Effector memory CD4-positive, alpha-beta T cell (primary cell): Measurements from ENCODE around the gene MRPL23.
"Not testable (repeated sequence)": the region's sequence is repeated elsewhere in the genome, so short reads cannot be mapped to it uniquely, and the experiment has no call there.

Experiments used
- DNase-seq, 3 donors: peaks; one replicate each; pipeline ENCODE4 v3.0.0-alpha.2; 2020
- H3K27ac ChIP-seq: 2 replicates; pipeline ENCODE4 v1.7.0; 2013; ENCODE audit warnings: mild to moderate bottlenecking, low read length, moderate library complexity; ENCODE audit not compliant: insufficient read depth, poor library complexity, severe bottlenecking
- H3K27me3 ChIP-seq: replicated peaks from 2 replicates; pipeline ENCODE4 v1.7.0; 2013; ENCODE audit warnings: mild to moderate bottlenecking, low read length; ENCODE audit not compliant: insufficient read depth, control insufficient read depth, poor library complexity, severe bottlenecking
- H3K36me3 ChIP-seq: 2 replicates; pipeline ENCODE4 v1.7.0; 2013; ENCODE audit warnings: mild to moderate bottlenecking, low read length, moderate library complexity; ENCODE audit not compliant: control insufficient read depth, insufficient read depth
- H3K4me1 ChIP-seq: 2 replicates; pipeline ENCODE4 v1.7.0; 2013; ENCODE audit warnings: low read length, mild to moderate bottlenecking; ENCODE audit not compliant: control insufficient read depth, insufficient read depth, poor library complexity, severe bottlenecking
- H3K4me3 ChIP-seq: 2 replicates; pipeline ENCODE4 v1.7.0; 2013; ENCODE audit warnings: low read length, low read depth, mild to moderate bottlenecking; ENCODE audit not compliant: insufficient read depth, poor library complexity, severe bottlenecking
- H3K9me3 ChIP-seq: 2 replicates; pipeline ENCODE4 v1.7.0; 2013; ENCODE audit warnings: mild to moderate bottlenecking, low read length, moderate library complexity; ENCODE audit not compliant: control insufficient read depth

The MRPL23 gene

GRCh38 chr11:1934335-1935155 is 12.6 kb upstream of the MRPL23 start:
- Histone ChIP-seq H3K4me3 (no peak overlapping the region), H3K27ac (no peak overlapping the region), H3K27me3 (no peaks in the 10 kb centered on the region), H3K4me1 (no peaks in the 10 kb centered on the region), H3K36me3 (no peaks in the 10 kb centered on the region), H3K9me3 (no peaks in the 10 kb centered on the region)
- no peak for DNase-seq

- no peak overlapping the region for H3K4me3 ChIP-seq
- DNase-seq: no peak
- no peaks in the 10 kb centered on the region for H3K27me3 ChIP-seq
- no peak overlapping the region for H3K27ac ChIP-seq
- H3K4me1 ChIP-seq: no peaks in the 10 kb centered on the region
- no peaks in the 10 kb centered on the region for H3K9me3 ChIP-seq
- H3K36me3 ChIP-seq: no peaks in the 10 kb centered on the region
Measured at GRCh38 chr11:1935156-1936071, 11.7 kb upstream of the MRPL23 start.

- no peak overlapping the region for H3K27ac ChIP-seq
- no peaks in the 10 kb centered on the region for H3K4me1 ChIP-seq
- no peak overlapping the region for H3K4me3 ChIP-seq
- H3K9me3 ChIP-seq: no peaks in the 10 kb centered on the region
- no peak for DNase-seq
- no peaks in the 10 kb centered on the region for H3K27me3 ChIP-seq
- no peaks in the 10 kb centered on the region for H3K36me3 ChIP-seq
Measured at GRCh38 chr11:1936072-1936780, 10.9 kb upstream of the MRPL23 start.

- no peaks in the 10 kb centered on the region for H3K9me3 ChIP-seq
Measured at GRCh38 chr11:1936781-1937615, 10.1 kb upstream of the MRPL23 start.

GRCh38 chr11:1937616-1938342 is 9.4 kb upstream of the MRPL23 start:
- H3K4me3 ChIP-seq: no peak overlapping the region
- no peaks in the 10 kb centered on the region for H3K4me1 ChIP-seq
- H3K9me3 ChIP-seq: no peaks in the 10 kb centered on the region
- no peaks in the 10 kb centered on the region for H3K36me3 ChIP-seq
- no peaks in the 10 kb centered on the region for H3K27me3 ChIP-seq
- H3K27ac ChIP-seq: no peak overlapping the region
- no peak for DNase-seq

More at GRCh38 chr11:1936781-1937615, 10.1 kb upstream of the MRPL23 start:
- no peak overlapping the region for H3K4me3 ChIP-seq
- H3K4me1 ChIP-seq: no peaks in the 10 kb centered on the region
- no peak overlapping the region for H3K27ac ChIP-seq
- no peaks in the 10 kb centered on the region for H3K36me3 ChIP-seq
- H3K27me3 ChIP-seq: no peaks in the 10 kb centered on the region
- DNase-seq: no peak

- Histone ChIP-seq H3K36me3 (no peaks in the 10 kb centered on the region), H3K4me1 (no peaks in the 10 kb centered on the region), H3K4me3 (no peak overlapping the region), H3K27ac (no peak overlapping the region), H3K27me3 (no peaks in the 10 kb centered on the region), H3K9me3 (no peaks in the 10 kb centered on the region)
- no peak for DNase-seq
Measured at GRCh38 chr11:1938343-1939005, 8.7 kb upstream of the MRPL23 start.

GRCh38 chr11:1939006-1939625 is 8.0 kb upstream of the MRPL23 start:
- DNase-seq: no peak
- no peaks in the 10 kb centered on the region for H3K36me3 ChIP-seq
- H3K27me3 ChIP-seq: no peaks in the 10 kb centered on the region
- H3K4me3 ChIP-seq: no peak overlapping the region
- no peak overlapping the region for H3K27ac ChIP-seq
- no peaks in the 10 kb centered on the region for H3K4me1 ChIP-seq
- H3K9me3 ChIP-seq: no peaks in the 10 kb centered on the region

GRCh38 chr11:1939788-1940187 is 7.3 kb upstream of the MRPL23 start:
- H3K36me3 ChIP-seq, H3K9me3 ChIP-seq, H3K27me3 ChIP-seq, H3K4me1 ChIP-seq, DNase-seq, H3K27ac ChIP-seq, H3K4me3 ChIP-seq: not testable (repeated sequence)
